ENCODE data around the gene USP49.

DNA sequence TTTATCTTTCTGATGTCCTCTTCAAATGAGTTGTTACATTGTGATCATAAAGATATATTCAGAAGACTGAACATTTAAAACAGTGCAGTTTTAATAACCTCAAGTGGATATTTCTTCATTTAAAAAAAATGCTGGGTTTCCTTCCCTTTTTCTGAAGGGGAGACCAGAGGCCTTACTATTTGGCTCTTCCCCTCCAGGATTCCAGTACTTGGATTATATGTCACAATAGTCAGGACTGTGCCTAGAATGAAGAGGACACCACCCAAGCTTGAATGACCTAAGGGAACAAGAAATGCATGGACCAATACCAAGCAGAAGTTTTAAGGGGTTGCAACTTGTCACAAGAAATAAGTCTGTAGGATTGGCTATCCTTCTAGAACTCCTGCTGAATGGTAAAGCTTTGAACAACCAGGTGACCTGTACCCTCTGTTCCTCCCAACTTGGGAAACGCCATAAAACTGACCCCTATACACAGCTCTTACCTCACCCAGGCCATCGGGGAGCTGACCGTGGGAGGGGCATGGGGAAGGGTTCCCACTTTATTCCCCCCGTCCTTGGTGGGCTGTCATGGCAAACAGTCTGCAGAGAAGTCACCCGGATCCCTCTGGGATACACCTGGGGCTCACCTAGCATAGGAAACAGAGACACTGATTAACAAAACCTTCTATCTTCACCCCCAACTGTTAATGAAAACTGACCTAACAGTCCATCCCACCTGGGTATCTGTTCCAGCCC, 117.5 kb downstream of the USP49 start:
- TF ChIP-seq CTCF (IDR thresholded peaks at IDR 0.05) (no peak), POLR2A (IDR thresholded peaks at IDR 0.05) (no peak)
